H9 (cell line): Measurements from ENCODE around the gene ZNF883. TPM values are rescaled to one million over a fixed set of nuclear protein-coding genes. Genes with fewer than 3 reads are reported as not detected.

Source experiments
- DNase-seq: peaks from one replicate; pipeline ENCODE4 v3.0.0-alpha.2; 2017
- H2AFZ ChIP-seq: one replicate; pipeline ENCODE4 v1.6.1; 2013; ENCODE audit warnings: mild to moderate bottlenecking, low read length, control low read depth, moderate library complexity
- H2AK5ac ChIP-seq: 2 replicates; pipeline ENCODE4 v1.6.1; 2013; ENCODE audit warnings: low read length, control low read depth, mixed read lengths; ENCODE audit not compliant: insufficient read length
- H2BK120ac ChIP-seq: one replicate; pipeline ENCODE4 v1.6.1; 2013; ENCODE audit warnings: low read depth, mild to moderate bottlenecking, low read length, control low read depth, inconsistent platforms; ENCODE audit not compliant: poor library complexity, severe bottlenecking
- H2BK12ac ChIP-seq: 2 replicates; pipeline ENCODE4 v1.6.1; 2013; ENCODE audit warnings: low read length, control low read depth, mixed read lengths, low read depth; ENCODE audit not compliant: insufficient read length
- H2BK15ac ChIP-seq: 2 replicates; pipeline ENCODE4 v1.6.1; 2013; ENCODE audit warnings: low read depth, low read length, control low read depth
- H2BK20ac ChIP-seq: one replicate; pipeline ENCODE4 v1.6.1; 2013; ENCODE audit warnings: low read depth, mild to moderate bottlenecking, low read length, control low read depth, inconsistent platforms; ENCODE audit not compliant: poor library complexity, severe bottlenecking
- H2BK5ac ChIP-seq: 2 replicates; pipeline ENCODE4 v1.6.1; 2013; ENCODE audit warnings: low read length, control low read depth, mixed read lengths; ENCODE audit not compliant: insufficient read length
- H3K14ac ChIP-seq: 2 replicates; pipeline ENCODE4 v1.6.1; 2013; ENCODE audit warnings: low read length, control low read depth; ENCODE audit not compliant: insufficient read depth
- H3K18ac ChIP-seq: 2 replicates; pipeline ENCODE4 v1.6.1; 2013; ENCODE audit warnings: low read depth, mild to moderate bottlenecking, mixed read lengths, low read length, control low read depth; ENCODE audit not compliant: insufficient read length
- H3K23ac ChIP-seq: 2 replicates; pipeline ENCODE4 v1.6.1; 2013; ENCODE audit warnings: low read length, control low read depth, mixed read lengths, low read depth; ENCODE audit not compliant: insufficient read length
- H3K23me2 ChIP-seq: 2 replicates; pipeline ENCODE4 v1.6.1; 2013; ENCODE audit warnings: low read depth, mild to moderate bottlenecking, mixed read lengths, low read length, control low read depth; ENCODE audit not compliant: insufficient read length, poor library complexity, severe bottlenecking
- H3K27ac ChIP-seq: 2 replicates; pipeline ENCODE4 v1.5.1; 2013; ENCODE audit warnings: low read length, control low read depth, mixed read lengths, low read depth; ENCODE audit not compliant: insufficient read length
- H3K27me3 ChIP-seq: 2 replicates; pipeline ENCODE4 v1.6.1; 2013; ENCODE audit warnings: low read length, control low read depth, inconsistent platforms; ENCODE audit not compliant: insufficient read depth
- H3K4ac ChIP-seq: 2 replicates; pipeline ENCODE4 v1.6.1; 2013; ENCODE audit warnings: low read depth, mild to moderate bottlenecking, control low read depth, inconsistent platforms, low read length, moderate library complexity
- H3K4me1 ChIP-seq: 2 replicates; pipeline ENCODE4 v1.6.1; 2013; ENCODE audit warnings: low read length, control low read depth, inconsistent platforms; ENCODE audit not compliant: insufficient read depth
- H3K4me2 ChIP-seq: 2 replicates; pipeline ENCODE4 v1.6.1; 2013; ENCODE audit warnings: low read length, control low read depth, mixed read lengths; ENCODE audit not compliant: insufficient read length, insufficient read depth
- H3K56ac ChIP-seq: 2 replicates; pipeline ENCODE4 v1.6.1; 2013; ENCODE audit warnings: low read depth, mild to moderate bottlenecking, mixed read lengths, low read length, control low read depth; ENCODE audit not compliant: insufficient read length
- H3K79me1 ChIP-seq: 2 replicates; pipeline ENCODE4 v1.6.1; 2013; ENCODE audit warnings: low read depth, mild to moderate bottlenecking, moderate library complexity, low read length, control low read depth, inconsistent platforms; ENCODE audit not compliant: insufficient read depth, poor library complexity, severe bottlenecking
- H3K79me2 ChIP-seq: 2 replicates; pipeline ENCODE4 v1.6.1; 2013; ENCODE audit warnings: low read length, control low read depth, inconsistent platforms; ENCODE audit not compliant: insufficient read depth
- H3K9ac ChIP-seq: 2 replicates; pipeline ENCODE4 v1.6.1; 2013; ENCODE audit warnings: low read length, control low read depth, mixed read lengths; ENCODE audit not compliant: insufficient read length; ENCODE audit errors: extremely low read depth
- H3K9me3 ChIP-seq: one replicate; pipeline ENCODE4 v1.6.1; 2013; ENCODE audit warnings: low read depth, low read length, inconsistent platforms; ENCODE audit not compliant: control insufficient read depth
- H3T11ph ChIP-seq: one replicate; pipeline ENCODE4 v1.6.1; 2013; ENCODE audit warnings: mild to moderate bottlenecking, low read length, control low read depth, inconsistent platforms
- H4K20me1 ChIP-seq: one replicate; pipeline ENCODE4 v1.6.1; 2013; ENCODE audit not compliant: control insufficient read depth, insufficient read length, insufficient read depth
- H4K5ac ChIP-seq: 2 replicates; pipeline ENCODE4 v1.6.1; 2013; ENCODE audit warnings: low read depth, mild to moderate bottlenecking, mixed read lengths, low read length, control low read depth; ENCODE audit not compliant: insufficient read length
- H4K8ac ChIP-seq: replicated peaks from 2 replicates; pipeline ENCODE4 v1.6.1; 2013; ENCODE audit warnings: low read length, control low read depth, mixed read lengths, low read depth; ENCODE audit not compliant: insufficient read length
- H4K91ac ChIP-seq: 2 replicates; pipeline ENCODE4 v1.6.1; 2013; ENCODE audit warnings: low read depth, mild to moderate bottlenecking, moderate library complexity, mixed read lengths, low read length, control low read depth; ENCODE audit not compliant: insufficient read length
- H3K27ac Mint-ChIP-seq, 3 experiments: 2 replicates in 2 of 3; 3 replicates in 1 of 3; pipeline ENCODE4 v1.8.0; 2020 to 2021; ENCODE audit warnings: mixed read lengths in 3 of 3, mild to moderate bottlenecking in 1 of 3, moderate library complexity in 1 of 3
- H3K27me3 Mint-ChIP-seq: 2 replicates; pipeline ENCODE4 v1.8.0; 2021; ENCODE audit warnings: low read depth, mild to moderate bottlenecking, moderate library complexity, mixed read lengths
- H3K36me3 Mint-ChIP-seq, 3 experiments: 2 replicates in 2 of 3; 3 replicates in 1 of 3; pipeline ENCODE4 v1.8.0; 2020 to 2021; ENCODE audit warnings: low read depth in 3 of 3, mixed read lengths in 3 of 3; ENCODE audit not compliant: insufficient read depth in 1 of 3
- H3K4me1 Mint-ChIP-seq, 2 experiments: 2 replicates each; pipeline ENCODE4 v1.8.0; 2020; ENCODE audit warnings: mixed read lengths in 2 of 2
- H3K4me3 Mint-ChIP-seq, 2 experiments: 2 replicates in 1 of 2; 3 replicates in 1 of 2; pipeline ENCODE4 v1.8.0; 2020 to 2021; ENCODE audit warnings: mild to moderate bottlenecking in 2 of 2, mixed read lengths in 2 of 2, moderate library complexity in 1 of 2
- H3K9me3 Mint-ChIP-seq, 2 experiments: 2 replicates in 1 of 2; 3 replicates in 1 of 2; pipeline ENCODE4 v1.8.0; 2020; ENCODE audit warnings: mild to moderate bottlenecking in 2 of 2, mixed read lengths in 2 of 2, moderate library complexity in 1 of 2
- CTCF ChIP-seq: fragments of 200-600 bp; sonication (generic); conservative IDR thresholded peaks from 3 replicates; pipeline ENCODE4 v1.8.0; 2021; ENCODE audit warnings: antibody characterized with exemption, mild to moderate bottlenecking
- WGBS: extraction: QIAGEN DNeasy Blood & Tissue Kit; methylation state at CpG from one replicate; pipeline ENCODE4 v1.1.7; 2013; ENCODE audit warnings: missing lambda C conversion rate, low lambda C conversion rate, mixed read lengths; ENCODE audit not compliant: insufficient read length; ENCODE audit errors: extremely low coverage; 5-methylcytosine and 5-hydroxymethylcytosine counted together
- total RNA-seq: library from RNA; stranded (reverse); gene quantifications from 2 replicates; pipeline ENCODE4 v1.2.1, GENCODE V29; 2021

The ZNF883 gene
- total RNA-seq, 1 experiment from 2014 or later, result 13.2 TPM

GRCh38 chr9:112933696-112934095 is 78.3 kb downstream of the ZNF883 start:
- H3K18ac ChIP-seq, result no peak overlapping the region
- no peaks in the 10 kb centered on the region for H3K4me1 Mint-ChIP-seq
- no peak overlapping the region for H2BK5ac ChIP-seq
- H2BK12ac ChIP-seq, result no peak overlapping the region
- no peak for DNase-seq
- TF ChIP-seq CTCF, result no peak
- no peak overlapping the region for H3T11ph ChIP-seq
- H2BK15ac ChIP-seq, result no peak overlapping the region
- no peak overlapping the region for H4K91ac ChIP-seq
- H3K4ac ChIP-seq, result no peak overlapping the region
- H4K5ac ChIP-seq, result no peak overlapping the region
- no peak overlapping the region for H2BK20ac ChIP-seq
- H3K27me3 ChIP-seq, result peaks cover 4% of the 10 kb centered on the region; the same call in 1 of the 2 replicates
- no peaks in the 10 kb centered on the region for H4K20me1 ChIP-seq
- no peak overlapping the region for H3K56ac ChIP-seq
- no peak overlapping the region for H3K23ac ChIP-seq
- H2BK120ac ChIP-seq, result no peak overlapping the region
- H3K9me3 Mint-ChIP-seq, result peaks cover 0 to 15% of the 10 kb centered on the region in 2 experiments; a peak in 1 of 5 replicates
- H3K79me2 ChIP-seq, result no peaks in the 10 kb centered on the region
- H3K9me3 ChIP-seq, result no peaks in the 10 kb centered on the region
- H3K27ac ChIP-seq, result no peak overlapping the region
- H2AK5ac ChIP-seq, result no peak overlapping the region
- no peak overlapping the region for H3K14ac ChIP-seq
- H3K4me3 Mint-ChIP-seq, result no peak overlapping the region
- no peaks in the 10 kb centered on the region for H3K23me2 ChIP-seq
- H2AFZ ChIP-seq, result no peak overlapping the region
- no peak overlapping the region for H3K9ac ChIP-seq
- no CpG with 5 or more reads among the region's 2 CpGs for WGBS
- no peaks in the 10 kb centered on the region for H3K4me1 ChIP-seq
- H3K27me3 Mint-ChIP-seq, result peaks cover 49% of the 10 kb centered on the region
- no peaks in the 10 kb centered on the region for H3K79me1 ChIP-seq
- H3K4me2 ChIP-seq, result no peak overlapping the region
- H3K27ac Mint-ChIP-seq, result no peak overlapping the region
- H3K36me3 Mint-ChIP-seq, result no peaks in the 10 kb centered on the region
- H4K8ac ChIP-seq, result no peak overlapping the region
